HL-60/S4 treated with phorbol 12-myristate 13-acetate at 8.2 ng/mL for 4 days and 3 days (cell line): ENCODE results near the gene ZNF211.

Source experiments
- in situ Hi-C: fragments of 300-500 bp; cut with MboI; formaldehyde crosslinking; loops from 2 replicates; pipeline ENCODE4 v1.15.0; 2022; ENCODE audit warnings: low sequenced_read_pairs

The ZNF211 gene

DNA sequence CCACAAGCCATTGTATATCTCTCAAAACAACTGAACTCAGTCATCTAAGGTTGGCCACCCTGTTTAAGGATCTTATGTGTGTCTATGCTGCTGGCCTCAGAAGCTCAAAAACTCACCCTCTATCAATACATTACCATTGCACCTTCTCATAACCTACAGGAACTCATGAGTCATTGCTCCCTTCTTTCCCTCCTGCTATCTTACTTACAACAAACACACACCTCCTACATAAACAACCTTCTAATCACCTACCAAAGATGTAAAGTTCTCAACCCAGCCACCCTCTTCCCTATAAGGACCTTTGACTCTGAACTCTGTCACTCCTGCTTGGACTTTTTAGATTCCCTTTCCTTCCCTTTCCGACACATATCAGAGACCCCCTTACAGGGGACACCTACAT is 22.5 kb downstream of the ZNF211 start:
- in situ Hi-C loops, result no loop called here

DNA sequence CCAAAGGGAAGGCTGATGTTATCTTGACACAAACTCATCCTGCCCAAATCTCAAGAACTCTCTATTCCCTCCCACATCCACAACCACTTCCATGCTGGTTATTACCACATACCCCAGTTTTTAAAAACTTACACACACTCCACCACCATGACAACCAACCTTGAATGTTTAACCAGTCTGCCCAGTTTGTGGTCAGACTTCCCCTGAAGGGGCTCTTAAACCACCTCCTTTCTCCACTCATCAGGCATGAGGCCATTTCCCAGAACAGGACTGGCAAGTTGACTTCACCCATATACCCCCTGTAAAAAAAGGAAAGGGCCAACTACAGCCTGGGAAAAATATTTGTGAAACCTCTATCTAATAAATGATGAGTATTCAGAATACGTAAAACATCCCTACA is 23.4 kb downstream of the ZNF211 start:
- in situ Hi-C loops, result no loop called here

DNA sequence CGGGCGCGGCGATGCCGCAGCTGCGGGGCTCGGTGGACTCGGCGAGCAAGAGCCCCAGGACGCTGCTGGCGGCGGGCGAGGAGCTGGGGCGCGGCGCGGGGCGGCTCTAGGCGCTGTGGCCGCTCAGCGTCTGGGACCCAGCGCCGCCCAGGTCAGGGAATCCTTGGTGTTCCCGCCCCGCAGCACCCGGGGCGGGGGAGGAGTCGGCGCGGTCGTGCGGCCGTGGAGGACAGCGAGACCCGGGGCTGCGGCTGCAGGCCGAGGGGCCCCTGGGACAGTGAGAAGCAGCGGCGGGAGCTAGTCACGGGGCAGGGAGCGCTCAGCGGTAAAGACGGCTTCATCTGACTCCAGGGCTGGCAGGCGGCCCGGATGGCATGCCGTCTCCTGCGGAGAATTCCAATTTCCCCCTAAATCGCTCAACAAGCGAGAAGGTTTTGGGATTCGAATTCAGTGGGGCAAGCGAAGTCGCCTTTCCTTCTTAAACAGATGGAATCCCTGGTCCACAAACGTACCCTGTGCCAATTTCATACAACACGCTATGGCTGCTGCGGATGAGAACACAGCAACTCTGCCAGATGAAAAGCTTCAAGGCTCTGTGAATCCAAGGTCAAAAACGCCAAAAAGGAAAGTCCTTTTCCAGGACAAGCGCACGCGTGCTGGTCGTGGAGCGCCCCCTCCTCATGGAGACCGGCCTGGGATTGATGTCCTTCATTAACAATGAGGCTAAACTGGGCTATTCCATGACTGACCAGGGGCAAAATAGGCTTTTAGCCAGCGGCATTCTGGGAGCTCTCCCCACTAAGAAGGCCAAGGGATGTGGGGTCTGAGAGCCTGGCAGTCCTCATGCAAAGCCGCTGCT is 31.5 kb downstream of the ZNF211 start:
- in situ Hi-C loops, result no loop called here

DNA sequence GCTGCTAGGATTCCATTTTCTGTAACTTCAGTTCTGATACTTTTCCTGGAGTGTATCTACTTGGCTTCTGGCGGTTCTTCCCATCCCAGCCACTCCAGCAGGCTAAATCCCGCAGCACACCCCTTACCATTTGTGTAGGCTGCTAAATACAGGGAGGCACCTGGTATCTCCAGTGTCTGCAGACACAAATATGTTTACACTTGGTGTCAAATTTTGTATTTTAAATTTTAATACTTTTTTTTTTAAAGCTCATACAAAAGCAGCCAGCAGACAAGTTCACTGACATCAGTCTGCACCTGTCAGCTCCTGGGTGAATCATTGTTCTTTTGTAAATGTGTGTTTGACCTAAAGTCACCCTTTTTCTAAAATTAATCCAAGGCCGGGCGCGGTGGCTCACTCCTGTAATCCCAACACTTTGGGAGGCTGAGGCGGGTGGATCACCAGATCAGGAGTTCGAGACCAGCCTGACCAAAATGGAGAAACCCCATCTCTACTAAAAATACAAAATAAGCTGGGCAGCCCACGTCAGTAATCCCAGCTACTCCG is 32.4 kb downstream of the ZNF211 start:
- in situ Hi-C loops, result no loop called here

DNA sequence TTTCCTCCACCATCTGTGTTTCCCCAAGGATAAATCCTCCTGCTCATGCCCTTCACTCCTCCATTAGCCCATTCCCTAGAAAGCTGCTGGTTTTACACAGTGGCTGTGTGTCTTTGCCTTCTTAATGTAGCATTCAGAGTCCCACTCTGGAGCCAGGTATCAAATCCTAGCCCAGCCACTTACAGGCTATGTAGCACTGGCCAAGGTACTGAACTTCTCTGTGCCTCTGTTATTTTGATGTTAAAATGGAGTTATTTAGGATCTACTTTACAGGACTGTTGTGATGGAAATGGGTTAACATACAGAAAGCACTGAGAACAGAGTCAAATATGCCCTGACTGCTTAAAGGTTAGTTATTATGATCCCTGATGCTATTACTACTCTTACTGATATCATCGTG is 34.3 kb downstream of the ZNF211 start:
- in situ Hi-C loops, result no loop called here

DNA sequence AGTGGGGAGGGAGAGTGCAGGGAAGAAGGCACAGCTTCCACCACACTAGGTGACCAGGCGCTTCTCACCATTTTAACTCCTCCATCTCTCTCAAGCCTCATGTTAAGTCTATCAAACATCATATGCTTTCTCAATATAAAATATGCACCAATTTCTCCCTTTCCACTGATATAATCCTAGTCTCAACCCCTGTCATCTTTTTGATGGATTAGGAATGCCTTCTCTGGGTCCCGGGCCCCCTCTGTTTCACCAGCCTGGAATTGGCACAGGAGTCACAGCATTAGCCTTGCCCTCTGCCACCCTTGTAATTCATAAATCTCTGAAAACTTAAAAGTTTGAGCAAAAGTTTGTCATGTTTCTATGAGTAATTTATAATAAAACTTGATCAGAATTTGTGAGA is 35.7 kb downstream of the ZNF211 start, which contains the start of gene ZSCAN4:
Gene ZSCAN4, plus strand, starts transcription at position 301 of the 400 bp plus-strand sequence. CDS start 7,211 bp downstream, outside the sequence.
- in situ Hi-C loops, result no loop called here

DNA sequence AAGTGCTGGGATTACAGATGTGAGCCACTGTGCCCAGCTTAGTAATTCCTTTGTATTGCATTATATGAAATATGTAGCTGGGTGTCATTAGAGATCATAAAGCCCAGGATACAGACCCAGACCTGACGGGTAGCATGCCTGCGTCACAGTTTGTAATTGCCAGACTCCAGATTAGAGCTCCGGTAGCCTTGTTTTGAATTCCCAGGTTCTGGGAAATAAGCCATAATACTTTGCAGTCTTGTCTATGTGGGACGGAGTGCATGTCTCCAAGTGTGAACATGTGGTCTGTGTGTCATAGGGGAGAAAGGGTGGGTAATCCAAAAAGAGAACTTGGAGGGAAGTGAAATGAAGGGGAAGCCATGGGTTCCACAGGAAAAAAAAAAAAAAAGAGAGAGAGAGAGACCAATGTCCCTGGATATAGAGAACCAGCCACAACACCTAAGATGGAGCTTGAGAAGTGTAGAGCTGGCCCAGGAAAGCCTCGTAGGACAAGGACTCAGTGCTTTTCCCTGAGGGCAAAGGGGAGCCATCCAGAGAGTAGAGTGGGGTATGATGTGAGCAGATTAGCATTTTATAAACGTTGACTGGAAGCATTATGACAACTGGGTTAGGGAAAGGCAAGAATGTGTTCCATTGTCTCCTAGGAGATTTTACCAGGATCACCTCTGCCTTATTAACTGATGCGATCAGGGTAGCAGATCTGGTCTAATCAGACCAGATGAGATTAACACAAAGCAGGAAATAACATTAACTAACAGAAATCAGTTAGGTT is 38.3 kb downstream of the ZNF211 start:
- in situ Hi-C loops, result no loop called here

DNA sequence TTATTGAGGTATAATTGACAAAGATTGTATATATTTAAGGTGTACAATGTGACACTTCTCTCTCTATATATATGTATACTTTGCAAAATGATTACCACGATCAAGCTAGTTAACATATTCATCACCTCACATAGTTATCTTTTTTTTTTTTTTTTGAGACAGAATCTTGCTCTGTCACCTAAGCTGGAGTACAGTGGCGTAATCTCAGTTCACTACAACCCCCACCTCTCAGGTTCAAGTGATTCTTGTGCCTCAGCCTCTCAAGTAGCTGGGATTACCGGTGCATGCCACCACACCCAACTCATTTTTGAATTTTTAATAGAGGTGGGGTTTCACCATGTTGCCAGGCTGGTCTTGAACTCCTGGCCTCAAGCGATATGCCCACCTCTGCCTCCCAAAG is 39.5 kb downstream of the ZNF211 start:
- in situ Hi-C loops, result no loop called here

DNA sequence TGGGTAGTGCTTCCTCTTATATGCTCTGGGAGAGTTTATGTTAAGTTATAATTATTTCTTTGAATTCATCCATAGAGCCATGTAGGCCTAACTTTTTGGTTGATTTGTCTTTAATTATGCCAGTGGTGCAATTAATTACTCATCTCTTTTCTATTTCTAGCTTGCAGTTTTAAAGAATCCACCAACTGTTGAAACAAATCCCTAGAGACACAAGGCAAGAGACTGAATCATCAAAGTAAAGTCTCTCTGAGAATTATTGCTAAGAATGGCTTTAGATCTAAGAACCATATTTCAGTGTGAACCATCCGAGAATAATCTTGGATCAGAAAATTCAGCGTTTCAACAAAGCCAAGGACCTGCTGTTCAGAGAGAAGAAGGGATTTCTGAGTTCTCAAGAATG is 42.9 kb downstream of the ZNF211 start:
- in situ Hi-C loops, result no loop called here

DNA sequence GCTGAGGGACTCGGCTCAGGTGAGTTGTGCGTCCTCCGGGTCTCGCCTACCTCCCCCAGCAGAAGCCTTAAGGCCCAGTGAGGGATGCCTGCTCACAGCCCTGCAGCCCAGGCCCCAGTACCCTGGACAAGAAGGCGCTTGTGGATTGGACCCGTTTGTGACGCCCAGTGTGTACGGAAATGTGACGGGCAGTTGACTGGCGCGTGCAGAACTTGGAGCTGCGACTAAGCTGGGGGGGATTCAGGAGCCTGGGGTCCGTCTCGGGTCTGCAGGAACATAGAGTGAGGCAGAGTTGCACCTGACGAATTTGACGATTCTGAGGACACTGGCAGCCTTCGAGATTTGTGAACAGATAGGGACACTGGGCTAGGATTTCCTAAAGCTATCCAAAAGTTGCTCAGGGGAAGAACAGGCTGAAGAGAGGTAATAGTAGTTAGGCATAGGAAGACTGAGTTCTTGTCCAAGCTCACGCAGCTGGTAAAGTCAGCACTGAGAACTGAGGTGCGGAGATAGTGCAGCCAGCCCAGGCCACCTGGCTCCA is 49.3 kb downstream of the ZNF211 start:
- in situ Hi-C loops, result no loop called here

DNA sequence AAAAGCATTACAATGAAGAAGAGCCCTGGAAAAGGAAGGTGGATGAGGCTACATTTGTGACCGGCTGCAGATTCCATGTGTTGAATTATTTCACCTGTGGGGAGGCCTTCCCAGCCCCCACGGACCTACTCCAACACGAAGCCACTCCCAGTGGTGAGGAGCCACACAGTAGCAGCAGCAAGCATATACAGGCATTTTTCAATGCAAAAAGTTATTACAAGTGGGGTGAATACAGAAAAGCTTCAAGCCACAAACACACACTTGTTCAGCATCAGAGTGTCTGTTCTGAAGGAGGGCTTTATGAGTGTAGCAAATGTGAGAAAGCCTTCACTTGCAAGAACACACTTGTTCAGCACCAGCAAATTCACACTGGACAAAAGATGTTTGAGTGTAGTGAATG is 53.8 kb downstream of the ZNF211 start:
- in situ Hi-C loops, result no loop called here

DNA sequence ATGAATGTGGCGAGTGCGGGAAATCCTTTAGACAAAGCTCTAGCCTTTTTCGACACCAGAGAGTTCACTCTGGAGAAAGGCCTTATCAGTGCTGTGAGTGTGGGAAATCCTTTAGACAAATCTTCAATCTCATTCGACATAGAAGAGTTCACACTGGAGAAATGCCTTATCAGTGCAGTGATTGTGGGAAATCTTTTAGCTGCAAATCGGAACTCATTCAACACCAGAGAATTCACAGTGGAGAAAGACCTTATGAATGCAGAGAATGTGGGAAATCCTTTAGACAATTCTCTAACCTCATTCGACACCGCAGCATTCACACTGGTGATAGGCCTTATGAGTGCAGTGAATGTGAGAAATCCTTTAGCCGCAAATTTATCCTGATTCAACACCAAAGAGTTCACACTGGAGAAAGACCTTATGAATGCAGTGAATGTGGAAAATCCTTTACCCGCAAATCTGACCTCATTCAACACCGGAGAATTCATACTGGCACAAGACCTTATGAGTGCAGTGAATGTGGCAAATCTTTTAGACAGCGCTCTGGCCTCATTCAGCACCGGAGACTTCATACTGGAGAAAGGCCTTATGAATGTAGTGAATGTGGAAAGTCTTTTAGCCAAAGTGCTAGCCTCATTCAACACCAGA is 54.5 kb downstream of the ZNF211 start:
- in situ Hi-C loops, result no loop called here

DNA sequence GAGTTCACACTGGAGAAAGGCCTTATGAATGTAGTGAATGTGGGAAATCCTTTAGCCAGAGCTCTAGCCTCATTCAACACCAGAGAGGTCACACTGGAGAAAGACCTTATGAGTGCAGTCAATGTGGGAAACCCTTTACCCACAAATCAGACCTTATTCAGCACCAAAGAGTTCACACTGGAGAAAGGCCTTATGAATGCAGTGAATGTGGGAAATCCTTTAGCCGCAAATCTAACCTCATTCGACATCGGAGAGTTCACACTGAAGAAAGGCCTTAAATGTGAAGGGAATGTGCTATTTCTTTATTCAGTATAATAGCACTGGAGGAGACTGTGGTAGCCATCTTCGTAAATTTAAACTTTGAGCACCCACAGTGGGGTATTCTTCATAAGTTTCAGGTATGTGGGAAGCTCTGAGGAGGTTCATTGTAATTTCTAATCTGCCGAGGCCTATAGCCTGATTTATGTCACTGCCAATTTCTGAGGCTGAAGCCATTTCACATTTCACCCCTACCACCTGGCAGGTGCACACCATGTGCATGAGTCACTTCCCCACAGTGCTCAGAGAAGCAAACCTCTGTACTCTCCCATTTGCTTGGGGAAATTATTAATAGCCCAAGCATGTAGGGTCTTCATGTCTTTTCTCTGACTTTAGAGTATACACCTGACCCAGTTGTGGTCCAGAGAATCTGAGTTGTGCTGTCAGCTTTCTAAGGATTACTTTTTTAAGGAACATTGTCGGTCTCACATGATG is 55.2 kb downstream of the ZNF211 start:
- in situ Hi-C loops, result no loop called here

DNA sequence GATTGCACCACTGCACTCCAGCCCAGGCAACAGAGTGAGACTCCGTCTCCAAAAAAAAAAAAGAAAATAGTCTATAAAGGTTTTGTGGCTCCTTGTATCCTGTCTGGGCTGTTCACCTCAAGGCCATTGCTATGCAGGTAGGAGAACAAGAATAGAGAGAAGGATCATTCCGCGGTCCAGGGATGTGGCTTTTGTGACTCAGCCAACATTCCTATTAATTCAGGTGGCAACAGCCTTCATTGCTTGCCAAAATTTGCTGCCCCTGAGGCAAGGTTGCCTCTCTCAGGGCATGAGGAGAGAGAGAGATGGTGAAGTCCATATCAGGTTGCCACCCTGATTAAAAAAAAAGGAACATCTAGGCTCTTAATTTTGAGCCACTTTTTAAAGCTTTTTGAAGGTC is 56.8 kb downstream of the ZNF211 start:
- in situ Hi-C loops, result no loop called here
